ENCODE results near the gene ZNF431.

DNA sequence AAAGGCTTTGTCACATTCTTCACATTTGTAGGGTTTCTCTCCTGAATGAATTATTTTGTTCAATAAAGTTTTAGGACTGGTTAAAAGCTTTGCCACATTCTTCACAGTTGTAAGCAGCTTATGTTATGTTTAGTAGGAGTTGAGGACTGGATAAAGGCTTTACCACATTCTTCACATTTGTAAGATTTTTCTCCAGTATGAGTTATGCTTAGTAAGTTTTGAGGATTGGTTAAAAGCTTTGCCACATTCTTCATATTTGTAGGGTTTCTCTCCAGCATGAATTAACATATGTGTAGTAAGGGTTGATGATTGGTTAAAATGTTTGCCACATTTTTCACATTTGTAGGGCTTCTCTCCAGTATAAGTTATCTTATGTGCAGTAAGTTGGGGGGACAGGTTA lies 79.9 kb downstream of the ZNF431 start:
- TF ChIP-seq POLR2A (IDR thresholded peaks at IDR 0.05; ENCODE audit: extremely low read depth, insufficient read length) (no peak), CTCF (IDR thresholded peaks at IDR 0.05; ENCODE audit: low read depth, low read length) (no peak)
